GM18520 (cell line): ENCODE results near the gene NAMPT.

ENCODE experiments used
- ATAC-seq: cut with Tn5 transposase; IDR thresholded peaks from one replicate; pipeline ENCODE4 v1.9.1; 2021; ENCODE audit not compliant: unreplicated experiment

The NAMPT gene

DNA sequence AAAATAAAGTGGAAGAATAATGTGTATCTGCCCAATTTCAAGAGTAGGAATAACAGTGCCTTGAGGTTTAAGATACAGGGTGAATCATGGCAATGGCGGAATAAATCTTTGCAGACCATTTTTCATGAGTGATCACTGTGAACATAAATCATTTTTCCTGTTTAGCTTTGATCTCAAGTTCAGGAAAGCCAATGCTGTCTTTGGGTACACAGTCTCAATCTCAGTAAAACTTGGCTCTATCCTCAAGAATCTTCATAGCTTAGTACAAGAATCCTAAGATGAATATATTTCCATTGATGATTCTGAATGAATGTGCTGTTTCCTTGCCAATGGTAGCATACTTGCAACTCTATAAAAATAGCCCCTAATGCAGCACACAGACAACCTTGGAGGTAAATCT lies 6.8 kb downstream of the NAMPT start:
- ATAC-seq, result no peak

DNA sequence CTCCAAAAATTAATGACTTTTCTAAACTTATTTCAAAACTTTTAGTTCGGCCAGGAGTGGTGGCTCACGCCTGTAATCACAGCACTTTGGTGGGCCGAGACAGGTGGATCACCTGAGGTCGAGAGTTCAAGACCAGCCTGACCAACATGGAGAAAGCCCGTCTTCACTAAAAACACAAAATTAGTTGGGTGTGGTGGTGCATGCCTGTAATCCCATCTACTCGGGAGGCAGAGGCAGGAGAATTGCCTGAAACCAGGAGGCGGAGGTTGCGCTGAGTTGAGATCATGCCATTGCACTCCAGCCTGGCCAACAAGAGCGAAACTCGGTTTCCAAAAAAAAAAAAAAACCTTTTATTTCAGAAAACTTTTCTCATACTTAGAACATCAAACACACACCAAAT lies 8.3 kb downstream of the NAMPT start:
- no peak for ATAC-seq

DNA sequence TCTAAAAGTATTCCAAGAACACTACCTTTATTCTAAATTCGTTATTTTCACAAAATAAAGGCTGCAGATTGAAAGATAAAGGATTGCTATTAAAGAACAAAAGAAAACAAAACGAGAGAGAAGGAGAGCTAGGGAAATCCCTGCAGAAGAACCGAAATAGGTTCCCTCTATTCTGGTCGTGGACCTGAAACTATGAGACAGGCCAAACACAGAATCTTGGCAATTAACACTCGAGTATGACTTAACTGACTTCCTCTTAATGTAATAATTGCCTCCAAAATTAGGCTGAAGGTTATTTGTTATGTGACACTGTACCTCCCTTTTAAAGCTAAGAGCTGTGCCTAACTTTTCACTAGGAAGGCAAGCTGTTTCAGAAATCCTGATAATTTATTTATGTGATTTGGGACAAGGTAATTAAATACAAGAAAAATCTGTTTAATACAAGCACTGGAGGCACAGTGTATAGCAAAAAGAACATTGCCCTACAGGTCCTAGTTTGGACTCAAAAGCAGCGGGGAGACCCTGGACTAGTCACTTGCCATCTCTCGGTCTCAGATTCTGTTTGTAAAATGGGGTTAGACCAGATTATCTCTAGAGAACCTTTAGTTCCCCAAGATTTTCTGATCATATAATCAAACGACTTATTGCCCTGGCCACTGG lies 11.6 kb downstream of the NAMPT start:
- no peak for ATAC-seq

DNA sequence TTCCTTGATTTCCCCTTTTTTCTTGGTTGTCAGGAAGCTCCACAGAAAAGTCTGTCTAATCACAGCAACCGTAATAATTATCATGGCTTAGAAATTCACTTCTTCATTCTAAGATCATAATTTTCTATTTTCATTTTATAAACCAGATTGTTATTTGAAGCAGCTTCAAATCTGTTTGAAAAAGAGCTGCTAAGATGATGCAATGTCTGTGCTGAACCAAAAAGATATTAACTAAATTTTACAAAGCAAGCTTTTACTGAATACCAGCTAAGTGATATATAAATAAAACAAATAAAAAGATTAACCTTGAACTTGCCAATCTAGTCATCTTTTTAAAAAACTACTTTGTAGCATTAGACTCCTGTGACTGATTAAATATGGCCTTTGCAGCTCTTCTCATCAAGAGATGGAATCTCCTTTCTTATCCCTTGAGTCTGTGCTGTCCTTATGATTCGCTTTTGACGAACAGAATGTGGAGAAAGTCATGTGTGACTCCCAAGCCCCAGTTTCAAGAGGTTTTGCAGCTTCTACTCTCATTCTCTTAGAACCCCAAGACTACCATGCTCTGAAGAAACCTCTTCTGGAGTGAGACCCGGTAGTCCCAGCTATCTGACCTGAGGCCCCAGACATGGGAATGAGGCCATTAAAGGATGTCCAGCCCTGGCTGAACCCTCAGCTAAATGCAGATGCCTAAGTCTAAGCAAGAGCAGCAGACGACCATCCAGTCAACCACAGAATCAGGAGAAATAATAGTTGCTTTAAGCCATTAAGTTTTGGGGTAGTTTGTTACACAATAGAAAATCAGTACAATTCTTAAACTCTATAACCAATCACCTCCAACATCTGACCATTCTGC lies 14.4 kb downstream of the NAMPT start:
- no peak for ATAC-seq

DNA sequence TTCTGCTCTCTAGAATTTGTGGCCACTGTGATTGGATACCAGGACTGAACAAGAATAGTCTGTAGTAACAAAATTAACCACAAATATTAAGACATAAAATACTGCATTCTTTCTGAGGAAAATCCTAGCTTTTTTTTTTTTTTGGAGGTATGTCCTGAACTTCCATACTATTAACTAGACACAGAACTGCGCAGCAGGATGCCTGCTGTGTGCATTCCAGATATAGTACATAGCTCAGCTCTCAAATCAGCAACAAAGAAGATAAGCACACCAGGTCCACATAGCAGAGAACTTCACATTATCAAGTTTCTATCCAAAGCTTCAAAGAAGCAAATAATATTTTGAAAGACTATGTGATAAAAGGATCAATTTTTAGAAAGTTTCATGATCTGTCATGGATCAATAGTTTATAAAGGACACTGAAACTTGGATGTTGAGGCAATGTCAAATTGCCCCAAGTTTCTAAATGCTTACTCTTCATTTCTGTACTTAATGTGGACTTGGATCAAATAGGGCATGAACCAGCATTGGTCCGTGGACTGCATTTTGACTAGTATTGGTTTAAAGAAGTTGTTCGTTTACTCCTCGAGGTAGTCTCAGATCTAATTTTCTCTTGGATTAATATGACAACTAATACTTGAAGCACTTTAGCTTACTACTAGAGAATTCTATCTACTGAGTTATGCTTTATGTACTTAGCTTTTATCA lies 15.4 kb downstream of the NAMPT start:
- ATAC-seq, result no peak

DNA sequence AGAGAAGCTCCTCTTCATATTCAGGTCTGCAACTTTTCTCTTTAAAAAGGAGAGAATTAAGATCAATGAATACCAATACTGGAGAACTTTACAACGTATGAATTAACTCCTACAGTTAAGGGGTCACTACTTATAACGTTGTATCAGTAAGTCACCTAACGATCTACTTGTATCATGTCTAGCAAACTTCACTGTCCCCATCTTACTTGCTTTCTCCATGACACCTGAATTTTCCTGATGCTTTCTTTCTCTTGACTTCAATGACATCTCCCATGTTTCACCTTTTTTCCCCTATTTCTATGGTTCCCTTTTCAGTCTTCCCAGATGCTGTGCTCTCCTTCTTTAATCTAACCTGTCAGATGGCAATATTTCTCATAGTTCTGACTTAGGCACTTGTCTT lies 19.6 kb downstream of the NAMPT start:
- no peak for ATAC-seq

DNA sequence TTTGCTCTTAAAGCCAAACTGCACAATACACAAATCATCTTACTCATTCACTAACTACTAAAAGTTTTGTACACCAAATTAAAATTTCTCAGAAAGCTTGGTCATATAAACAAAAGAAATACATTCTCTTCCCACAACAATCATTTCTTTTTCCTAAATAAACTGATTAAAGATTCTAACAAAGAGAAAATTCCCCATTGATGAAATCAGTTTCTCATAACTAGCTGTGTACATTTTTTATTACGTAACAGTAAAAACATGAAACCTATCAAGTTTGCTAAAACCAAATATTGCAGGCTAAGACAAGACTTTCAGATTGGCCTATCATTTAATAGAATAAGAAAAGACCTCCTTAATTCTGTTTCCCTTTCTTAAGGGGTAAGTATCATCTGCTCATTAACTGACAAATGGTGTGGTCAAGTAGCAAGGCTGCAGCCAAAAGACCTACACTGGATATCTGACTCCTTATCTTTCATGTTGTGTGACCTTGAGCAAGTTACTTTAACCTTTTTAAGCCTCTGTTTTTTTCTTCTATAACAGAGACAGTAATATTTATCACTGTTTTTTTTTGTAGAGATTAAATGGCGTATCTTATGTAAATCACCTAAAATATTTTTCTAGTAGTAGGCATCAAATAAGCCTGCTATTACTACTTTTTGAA lies 22.4 kb downstream of the NAMPT start:
- no peak for ATAC-seq

DNA sequence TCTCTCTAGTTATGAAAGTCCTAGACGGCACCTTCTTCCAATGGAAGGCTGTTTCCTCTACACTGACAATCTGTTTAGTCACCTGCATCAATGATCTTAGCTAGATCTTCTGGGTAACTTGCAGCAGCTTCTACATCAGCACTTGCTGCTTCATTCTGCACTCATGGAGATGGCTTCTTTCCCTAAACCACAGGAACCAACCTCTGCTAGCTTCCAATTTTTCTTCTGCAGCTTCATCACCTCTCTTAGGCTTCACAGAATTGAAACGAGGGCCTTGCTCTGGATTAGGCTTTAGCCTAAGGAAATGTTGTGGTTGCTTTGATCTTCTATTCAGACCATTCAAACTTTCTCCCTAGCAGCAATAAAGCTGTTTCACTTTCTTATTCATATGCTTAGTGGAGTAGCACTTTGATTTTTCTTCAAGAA lies 24.6 kb downstream of the NAMPT start:
- no peak for ATAC-seq

DNA sequence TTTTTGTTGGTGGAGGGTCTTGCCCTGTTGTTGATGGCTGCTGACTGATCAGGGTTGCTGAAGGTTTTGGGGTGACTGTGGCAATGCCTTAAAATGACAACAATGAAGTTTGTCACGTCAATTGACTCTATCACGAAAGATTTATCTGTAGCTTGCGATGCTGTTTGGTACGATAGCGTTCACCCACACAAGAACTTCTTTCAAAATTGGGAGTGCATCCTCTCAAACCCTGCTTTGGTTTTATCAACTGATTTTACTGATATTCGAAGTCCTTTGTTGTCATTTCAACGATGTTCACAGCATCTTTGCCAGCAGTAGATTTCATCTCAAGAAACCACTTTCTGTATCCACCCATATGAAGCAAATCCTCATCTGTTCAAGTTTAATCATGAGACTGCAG lies 26.0 kb downstream of the NAMPT start:
- no peak for ATAC-seq

DNA sequence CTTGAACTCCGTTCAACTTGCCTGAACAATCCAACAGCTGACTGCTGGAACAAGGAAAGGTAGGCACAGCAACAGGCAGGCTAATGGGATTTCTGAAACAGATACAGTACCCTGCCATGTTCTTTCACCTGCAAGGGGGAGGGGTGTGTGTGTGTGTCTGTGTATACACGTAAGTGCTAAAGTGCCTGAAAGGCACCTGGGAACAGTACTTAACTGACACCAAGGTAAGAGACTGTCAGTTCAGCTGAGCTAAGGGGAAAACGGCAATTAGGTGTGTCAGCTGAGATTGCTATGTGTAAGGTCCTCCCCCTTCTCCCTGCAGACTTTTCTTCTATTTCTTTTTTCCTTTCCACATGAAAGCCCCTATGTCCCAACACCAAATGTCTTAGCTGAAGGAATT lies 27.0 kb downstream of the NAMPT start:
- ATAC-seq, result no peak

DNA sequence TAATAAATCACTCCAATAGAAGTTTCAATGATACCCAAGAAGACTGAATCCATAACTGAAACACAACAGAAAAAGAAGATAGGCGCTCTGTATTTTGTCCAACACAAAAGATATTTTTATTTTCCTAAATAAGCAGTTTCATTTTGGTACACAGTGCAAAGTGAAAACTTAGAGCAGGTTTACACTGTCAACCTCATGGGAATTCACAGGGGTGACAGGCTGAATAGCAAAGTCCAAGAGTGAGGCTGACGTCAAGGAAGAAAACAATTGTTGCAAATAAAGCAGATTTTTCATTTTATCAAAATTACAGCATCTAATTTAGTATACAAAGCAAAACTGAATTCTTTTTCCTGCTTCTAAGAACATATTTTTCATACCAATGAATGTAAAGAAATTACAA lies 28.6 kb downstream of the NAMPT start:
- ATAC-seq, result no peak

DNA sequence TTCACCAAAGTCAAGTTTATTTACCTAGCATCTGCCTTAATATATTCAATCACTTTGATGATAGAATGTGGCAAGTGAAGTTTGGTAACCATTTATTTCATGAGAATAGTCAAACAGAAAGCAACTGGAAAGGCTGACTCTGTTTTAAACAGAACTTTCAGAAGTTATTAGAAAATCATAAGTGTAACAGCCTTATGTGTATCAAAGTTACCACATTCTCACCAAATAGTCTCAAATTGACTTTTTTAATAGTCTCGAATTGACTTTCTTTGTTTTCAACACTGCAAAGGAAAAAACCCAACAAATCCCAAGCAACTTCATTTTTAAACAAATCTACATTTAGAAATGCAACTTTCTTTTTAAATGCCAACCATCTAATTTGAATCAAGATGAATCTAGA lies 29.5 kb downstream of the NAMPT start:
- no peak for ATAC-seq

DNA sequence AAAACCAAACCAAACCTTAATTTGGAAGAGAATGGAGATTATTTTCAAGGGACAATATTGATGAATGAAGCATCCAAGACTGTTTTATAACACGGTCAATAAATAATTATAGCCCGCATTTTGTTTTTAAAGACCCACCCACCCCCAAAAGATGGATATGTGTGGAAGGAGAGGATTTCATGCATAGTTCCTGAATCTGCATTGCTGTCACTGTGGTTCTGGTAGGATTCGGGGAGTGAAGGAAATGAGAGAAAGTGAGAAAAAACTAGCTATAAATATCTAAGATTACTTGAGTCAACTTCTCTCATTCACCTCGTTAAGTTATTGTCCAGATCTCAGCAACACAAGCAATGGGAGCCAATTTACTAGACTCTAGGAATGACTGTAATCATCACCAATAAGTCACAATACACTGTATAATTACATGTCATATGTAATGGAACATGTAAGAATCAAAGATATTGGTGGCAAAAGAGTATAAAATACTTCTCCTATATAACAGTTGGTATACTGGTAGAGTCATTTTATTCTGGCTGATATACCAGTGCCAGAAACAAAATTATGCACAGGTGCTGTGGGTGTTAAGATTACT lies 30.2 kb downstream of the NAMPT start:
- no peak for ATAC-seq

DNA sequence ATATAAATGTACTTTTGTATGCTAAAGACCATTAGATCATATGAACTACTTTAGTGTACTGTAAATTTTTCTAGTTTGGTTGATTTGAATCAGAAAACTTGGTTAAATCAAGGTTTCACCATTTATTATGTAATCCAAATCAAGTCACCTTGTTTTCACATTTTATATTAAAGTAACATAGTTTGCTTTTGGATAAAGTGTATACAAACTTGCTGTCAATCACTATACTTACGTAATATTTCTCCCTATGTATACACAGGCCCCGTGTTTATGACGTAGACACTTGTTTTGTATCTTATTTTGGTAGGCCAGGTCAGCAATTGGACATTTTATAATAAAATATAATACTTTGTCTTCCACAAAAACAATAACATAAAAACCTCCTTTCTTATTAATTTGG lies 32.2 kb downstream of the NAMPT start:
- no peak for ATAC-seq

DNA sequence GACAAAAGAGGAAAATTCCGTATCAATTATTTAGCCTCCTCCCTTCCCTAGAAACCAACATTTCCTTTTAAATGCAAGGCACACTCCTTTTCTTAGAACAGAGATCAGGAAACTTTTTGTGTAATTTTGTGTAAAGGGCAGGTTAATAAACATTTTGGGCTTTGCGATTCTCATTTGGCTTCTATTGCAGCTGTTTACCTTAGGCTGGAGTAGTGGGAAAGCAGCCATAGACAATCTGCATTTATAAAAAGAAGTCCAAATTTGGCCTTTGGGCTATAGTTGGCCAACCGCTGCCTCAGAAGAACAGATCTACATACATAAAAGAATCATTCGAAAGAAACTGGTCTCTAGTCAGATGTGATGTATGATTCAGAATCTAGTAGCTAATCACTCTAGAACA lies 35.3 kb downstream of the NAMPT start:
- ATAC-seq, result no peak

DNA sequence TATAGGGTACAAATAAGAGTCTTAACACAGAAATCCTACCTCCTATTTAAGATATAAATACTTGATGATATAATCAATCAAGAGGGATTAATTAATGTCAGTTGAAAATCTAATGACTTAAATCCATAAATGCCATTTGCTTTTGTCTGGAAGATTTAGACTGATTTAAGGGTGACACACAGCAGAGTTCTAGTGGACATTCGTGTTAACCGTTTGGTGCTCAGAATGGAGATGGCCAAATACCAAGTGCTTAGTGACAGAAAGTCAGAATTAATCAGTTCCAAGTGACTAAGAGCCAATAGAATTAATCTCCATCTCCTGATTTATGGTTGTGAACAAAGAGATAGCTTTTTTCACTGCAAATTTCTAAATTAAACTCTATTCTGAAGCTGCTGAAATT lies 36.2 kb downstream of the NAMPT start:
- ATAC-seq, result no peak

DNA sequence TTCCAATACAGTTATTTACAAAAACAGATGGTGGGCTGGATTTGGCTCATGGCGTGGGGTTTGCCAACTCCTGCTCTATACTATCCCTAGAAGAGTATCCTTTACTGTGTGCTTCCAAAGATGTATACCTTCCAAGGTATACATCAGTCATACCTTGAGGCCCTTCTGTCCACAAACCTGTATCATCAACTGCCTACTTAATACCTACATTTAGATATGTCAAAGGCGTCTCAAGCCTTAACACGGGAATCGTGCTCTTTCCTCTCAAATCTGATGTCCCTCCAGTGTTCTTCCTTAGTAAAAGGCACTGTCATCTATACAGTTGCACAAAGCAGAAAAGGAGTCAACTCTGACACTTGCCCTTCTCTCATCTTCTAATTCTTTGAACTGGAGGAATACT lies 36.9 kb downstream of the NAMPT start:
- ATAC-seq, result no peak

DNA sequence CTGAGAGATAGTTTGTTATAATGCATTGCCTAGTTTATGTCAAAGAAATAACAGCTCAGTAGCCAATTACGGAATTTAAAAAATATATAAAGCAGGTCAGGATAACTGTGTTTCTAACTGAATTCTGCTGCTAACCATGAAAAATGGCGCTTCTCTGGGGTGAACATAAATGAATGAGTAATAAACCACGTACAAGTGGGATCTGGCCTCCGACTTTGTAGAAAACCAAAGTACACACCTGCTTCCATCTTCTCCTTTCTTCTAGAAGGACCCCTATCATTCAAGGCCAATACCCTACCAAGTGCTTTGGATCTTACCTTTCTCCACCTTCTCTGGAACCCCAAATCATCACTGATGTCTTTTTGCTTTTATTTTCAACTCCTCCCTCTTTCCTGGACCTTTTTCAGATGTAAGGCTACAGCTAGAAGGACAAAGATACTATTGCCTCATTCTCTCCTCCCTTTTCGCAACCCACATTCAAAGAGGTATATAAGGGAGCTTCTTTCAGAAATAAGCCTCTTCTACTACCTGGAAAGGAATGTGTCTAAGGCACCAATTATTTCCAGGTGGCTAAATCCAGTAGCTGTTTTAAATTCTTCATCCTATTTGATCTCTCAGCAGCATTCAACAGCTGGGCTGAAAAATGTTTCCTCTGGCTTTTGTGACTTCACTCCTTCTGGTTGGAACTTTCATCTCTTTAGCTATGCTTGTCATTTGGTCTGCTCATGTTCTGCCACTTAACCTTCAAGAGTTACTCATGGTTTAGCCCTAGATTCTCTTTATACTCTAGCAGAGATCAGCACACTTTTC lies 37.7 kb downstream of the NAMPT start:
- ATAC-seq, result no peak

DNA sequence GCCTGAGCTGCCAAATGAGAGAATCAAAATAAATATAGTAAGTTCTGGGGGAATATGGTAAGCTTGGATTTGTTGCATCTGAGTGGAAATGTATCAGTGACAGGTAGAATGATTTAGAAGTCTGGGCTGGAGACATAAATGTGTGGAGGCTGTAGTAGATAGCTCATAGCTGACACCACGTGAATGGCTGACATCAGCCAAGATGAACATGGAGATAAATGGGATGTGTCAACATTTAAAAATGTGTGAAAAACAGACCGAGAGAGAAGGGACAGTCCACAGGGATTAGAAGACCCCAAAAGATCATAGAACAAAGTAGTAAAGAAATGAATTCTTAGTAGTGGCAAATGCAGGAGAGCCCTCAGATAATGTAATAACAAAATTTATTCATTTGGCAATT lies 40.9 kb downstream of the NAMPT start:
- no peak for ATAC-seq

DNA sequence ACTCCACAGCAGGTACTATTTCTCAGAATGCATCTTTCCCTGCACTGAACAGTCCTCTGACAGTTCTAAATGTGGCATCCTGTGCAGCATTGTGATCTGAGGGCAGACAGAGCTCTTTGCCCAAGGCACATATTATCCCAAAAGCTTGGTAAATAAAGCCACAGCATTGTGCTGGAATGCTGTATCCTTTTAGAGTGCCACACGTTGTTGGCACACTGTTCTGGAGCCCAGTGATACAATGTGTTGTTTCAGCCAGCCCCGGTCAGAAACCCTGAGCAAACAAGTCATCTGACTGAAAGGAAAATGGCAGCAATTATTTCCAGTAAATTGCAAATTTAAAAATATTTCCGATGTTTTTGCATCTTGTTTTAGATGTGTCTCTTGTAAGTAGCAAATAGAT lies 45.4 kb downstream of the NAMPT start:
- no peak for ATAC-seq
